ENCODE results near the gene OR4M1.
"Not testable (repeated sequence)": the region's sequence is repeated elsewhere in the genome, so short reads cannot be mapped to it uniquely, and the experiment has no call there.

The OR4M1 gene

DNA sequence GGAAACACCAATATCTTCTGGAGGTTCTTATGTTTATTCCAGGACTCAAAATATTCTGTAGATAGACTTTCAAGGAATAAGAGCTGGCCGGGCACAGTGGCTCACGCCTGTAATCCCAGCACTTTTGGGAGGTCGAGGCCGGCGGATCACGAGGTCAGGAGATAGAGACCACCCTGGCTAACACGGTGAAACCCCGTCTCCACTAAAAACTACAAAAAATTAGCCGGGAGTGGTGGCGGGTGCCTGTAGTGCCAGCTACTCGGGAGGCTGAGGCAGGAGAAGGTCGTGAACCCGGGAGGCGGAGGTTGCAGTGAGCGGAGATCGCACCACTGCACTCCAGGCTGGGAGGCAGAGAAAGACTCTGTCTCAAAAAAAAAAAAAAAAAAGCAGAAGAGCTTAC, 12.5 kb downstream of the OR4M1 start:
- H3K27me3 ChIP-seq (ENCODE audit: control insufficient read depth, insufficient read depth, low read length); H3K27ac ChIP-seq (ENCODE audit: low read depth, low read length); H3K9ac ChIP-seq (ENCODE audit: low read length); H3K4me3 ChIP-seq (ENCODE audit: low read depth, low read length); H3K36me3 ChIP-seq (ENCODE audit: control insufficient read depth, insufficient read depth, low read length); H3K4me1 ChIP-seq (ENCODE audit: control insufficient read depth, insufficient read depth, low read length): not testable (repeated sequence)
- peaks cover 19% of the 10 kb centered on the region; the same call in 1 of the 2 replicates for H3K9me3 ChIP-seq (ENCODE audit: control insufficient read depth, insufficient read depth, low read depth, low read length)

DNA sequence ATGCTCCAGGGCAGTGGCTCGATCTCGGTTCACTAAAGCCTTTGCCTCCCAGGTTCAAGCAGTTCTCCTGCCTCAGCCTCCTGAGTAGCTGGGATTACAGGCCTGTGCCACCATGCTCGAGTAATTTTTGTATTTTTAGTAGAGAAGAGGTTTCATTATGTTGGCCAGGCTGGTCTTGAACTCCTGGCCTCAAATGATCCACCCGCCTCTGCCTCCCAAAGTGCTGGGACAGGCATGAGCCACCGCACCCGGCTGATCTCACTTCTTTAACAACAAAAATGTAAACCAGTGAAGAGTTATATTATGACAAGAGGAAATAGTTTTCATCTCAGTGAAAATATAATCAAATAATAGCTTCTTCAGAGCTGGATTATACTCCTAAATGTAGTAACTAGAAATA, 14.0 kb downstream of the OR4M1 start:
- not testable (repeated sequence) for H3K9ac ChIP-seq (ENCODE audit: low read length); H3K4me1 ChIP-seq (ENCODE audit: control insufficient read depth, insufficient read depth, low read length); H3K27ac ChIP-seq (ENCODE audit: low read depth, low read length); H3K27me3 ChIP-seq (ENCODE audit: control insufficient read depth, insufficient read depth, low read length); H3K36me3 ChIP-seq (ENCODE audit: control insufficient read depth, insufficient read depth, low read length); H3K4me3 ChIP-seq (ENCODE audit: low read depth, low read length)
- H3K9me3 ChIP-seq (ENCODE audit: control insufficient read depth, insufficient read depth, low read depth, low read length): peaks cover 19% of the 10 kb centered on the region; the same call in 1 of the 2 replicates

DNA sequence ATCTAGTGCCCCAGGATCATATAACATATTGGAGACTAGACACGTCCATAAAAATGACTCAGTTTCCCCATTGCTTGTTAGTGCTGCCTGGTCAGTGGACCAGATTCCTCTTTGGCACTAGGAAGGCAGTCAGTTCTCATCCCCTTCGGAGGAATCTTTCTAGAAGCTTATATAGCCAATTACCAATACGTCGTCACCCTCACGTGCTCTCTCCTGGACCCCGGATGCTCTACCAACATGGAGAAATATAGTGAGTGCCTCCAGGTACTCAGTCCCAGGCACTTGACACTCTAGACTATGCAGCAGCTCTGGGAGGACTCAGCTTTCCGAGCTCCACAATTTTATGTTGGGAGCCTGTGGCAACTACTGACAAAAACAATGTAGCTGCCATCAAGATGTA, 14.8 kb downstream of the OR4M1 start:
- not testable (repeated sequence) for H3K27ac ChIP-seq (ENCODE audit: low read depth, low read length); H3K27me3 ChIP-seq (ENCODE audit: control insufficient read depth, insufficient read depth, low read length); H3K9ac ChIP-seq (ENCODE audit: low read length); H3K4me1 ChIP-seq (ENCODE audit: control insufficient read depth, insufficient read depth, low read length); H3K36me3 ChIP-seq (ENCODE audit: control insufficient read depth, insufficient read depth, low read length); H3K4me3 ChIP-seq (ENCODE audit: low read depth, low read length)
- H3K9me3 ChIP-seq (ENCODE audit: control insufficient read depth, insufficient read depth, low read depth, low read length): peaks cover 19% of the 10 kb centered on the region; the same call in 1 of the 2 replicates

GRCh38 chr14:19796520-19797108, 23.3 kb downstream of the OR4M1 start:
- peaks cover 34% of the 10 kb centered on the region; the same call in 1 of the 2 replicates for H3K9me3 ChIP-seq (ENCODE audit: control insufficient read depth, insufficient read depth, low read depth, low read length)
- H3K9ac ChIP-seq (ENCODE audit: low read length); H3K4me1 ChIP-seq (ENCODE audit: control insufficient read depth, insufficient read depth, low read length); H3K27me3 ChIP-seq (ENCODE audit: control insufficient read depth, insufficient read depth, low read length); H3K27ac ChIP-seq (ENCODE audit: low read depth, low read length); H3K36me3 ChIP-seq (ENCODE audit: control insufficient read depth, insufficient read depth, low read length); H3K4me3 ChIP-seq (ENCODE audit: low read depth, low read length): not testable (repeated sequence)

DNA sequence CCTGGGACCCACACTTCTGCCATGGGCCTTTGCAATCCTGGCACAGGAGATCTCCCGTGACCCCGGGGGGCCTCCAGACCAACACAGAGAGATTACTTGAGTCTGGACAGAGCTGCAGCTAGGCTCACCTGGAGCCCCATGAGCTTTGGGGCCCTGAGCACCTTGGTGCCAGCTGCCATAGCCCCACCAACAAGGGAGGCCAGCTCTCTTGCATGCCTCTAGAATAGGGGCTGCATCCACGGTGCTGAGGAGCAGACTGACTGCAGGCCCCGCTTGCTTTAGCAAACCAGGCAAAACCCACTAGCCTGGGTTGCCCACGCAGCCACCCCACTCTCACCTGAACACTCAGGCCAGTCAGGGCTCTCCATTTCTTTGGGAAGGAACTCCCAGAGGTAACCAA, 26.6 kb downstream of the OR4M1 start:
- Histone ChIP-seq H3K9ac (ENCODE audit: low read length) (no peak overlapping the region), H3K9me3 (ENCODE audit: control insufficient read depth, insufficient read depth, low read depth, low read length) (peaks cover 32% of the 10 kb centered on the region; the same call in 1 of the 2 replicates), H3K27ac (ENCODE audit: low read depth, low read length) (no peak overlapping the region), H3K36me3 (ENCODE audit: control insufficient read depth, insufficient read depth, low read length) (no peaks in the 10 kb centered on the region), H3K4me1 (ENCODE audit: control insufficient read depth, insufficient read depth, low read length) (no peaks in the 10 kb centered on the region; the same call in 1 of the 2 replicates), H3K27me3 (ENCODE audit: control insufficient read depth, insufficient read depth, low read length) (no peaks in the 10 kb centered on the region), H3K4me3 (ENCODE audit: low read depth, low read length) (no peak overlapping the region)

DNA sequence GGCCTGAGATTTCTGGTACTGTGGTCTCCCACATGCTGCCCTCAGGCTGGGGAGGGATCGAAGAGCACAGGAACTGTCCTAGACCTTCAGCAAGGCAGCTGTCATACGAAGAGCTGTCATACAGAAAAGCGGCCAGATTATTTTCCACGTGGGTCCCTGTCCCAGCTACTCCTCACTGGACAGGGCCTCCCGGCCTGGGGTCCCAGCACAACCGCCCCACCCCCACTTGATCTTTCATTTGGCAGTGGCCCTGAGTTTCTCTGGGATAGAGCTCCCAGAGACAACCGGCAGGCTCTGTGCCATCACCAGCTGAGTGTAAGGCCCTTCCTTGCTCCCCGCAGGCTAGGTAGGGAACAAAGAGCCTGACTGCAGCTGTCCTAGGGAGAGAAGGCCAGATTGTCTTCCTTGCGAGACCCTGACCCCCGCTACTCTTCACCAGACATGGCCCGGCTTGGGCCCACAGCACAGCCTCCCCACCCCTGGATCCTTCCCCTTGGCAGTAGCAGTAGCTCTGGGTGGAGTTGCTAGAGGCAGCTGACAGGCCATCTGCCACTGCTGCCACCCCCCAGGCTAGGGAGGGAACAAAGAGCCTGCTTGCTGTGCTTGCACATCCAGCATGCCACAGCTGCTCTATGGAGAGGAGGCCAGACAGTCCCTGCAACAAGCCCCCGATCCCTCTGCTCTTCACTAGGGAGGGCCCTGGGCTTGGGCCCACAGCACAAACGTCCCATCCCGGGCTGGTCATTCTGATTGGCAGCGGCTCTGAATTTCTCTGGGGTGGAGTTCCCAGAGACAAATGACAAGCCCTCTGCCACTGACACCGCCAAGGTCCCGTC, 27.2 kb downstream of the OR4M1 start:
- H3K9me3 ChIP-seq (ENCODE audit: control insufficient read depth, insufficient read depth, low read depth, low read length): peaks cover 36% of the 10 kb centered on the region; the same call in 1 of the 2 replicates
- no peak overlapping the region for H3K27ac ChIP-seq (ENCODE audit: low read depth, low read length)
- H3K9ac ChIP-seq (ENCODE audit: low read length): no peak overlapping the region
- no peaks in the 10 kb centered on the region for H3K36me3 ChIP-seq (ENCODE audit: control insufficient read depth, insufficient read depth, low read length)
- no peaks in the 10 kb centered on the region for H3K27me3 ChIP-seq (ENCODE audit: control insufficient read depth, insufficient read depth, low read length)
- no peaks in the 10 kb centered on the region; the same call in 1 of the 2 replicates for H3K4me1 ChIP-seq (ENCODE audit: control insufficient read depth, insufficient read depth, low read length)
- no peak overlapping the region for H3K4me3 ChIP-seq (ENCODE audit: low read depth, low read length)

GRCh38 chr14:19801118-19801464, 27.8 kb downstream of the OR4M1 start:
- H3K36me3 ChIP-seq (ENCODE audit: control insufficient read depth, insufficient read depth, low read length): no peaks in the 10 kb centered on the region
- peaks cover 36% of the 10 kb centered on the region; the same call in 1 of the 2 replicates for H3K9me3 ChIP-seq (ENCODE audit: control insufficient read depth, insufficient read depth, low read depth, low read length)
- no peaks in the 10 kb centered on the region for H3K27me3 ChIP-seq (ENCODE audit: control insufficient read depth, insufficient read depth, low read length)
- no peak overlapping the region for H3K4me3 ChIP-seq (ENCODE audit: low read depth, low read length)
- H3K27ac ChIP-seq (ENCODE audit: low read depth, low read length): no peak overlapping the region
- no peak overlapping the region for H3K9ac ChIP-seq (ENCODE audit: low read length)
- no peaks in the 10 kb centered on the region; the same call in 1 of the 2 replicates for H3K4me1 ChIP-seq (ENCODE audit: control insufficient read depth, insufficient read depth, low read length)

DNA sequence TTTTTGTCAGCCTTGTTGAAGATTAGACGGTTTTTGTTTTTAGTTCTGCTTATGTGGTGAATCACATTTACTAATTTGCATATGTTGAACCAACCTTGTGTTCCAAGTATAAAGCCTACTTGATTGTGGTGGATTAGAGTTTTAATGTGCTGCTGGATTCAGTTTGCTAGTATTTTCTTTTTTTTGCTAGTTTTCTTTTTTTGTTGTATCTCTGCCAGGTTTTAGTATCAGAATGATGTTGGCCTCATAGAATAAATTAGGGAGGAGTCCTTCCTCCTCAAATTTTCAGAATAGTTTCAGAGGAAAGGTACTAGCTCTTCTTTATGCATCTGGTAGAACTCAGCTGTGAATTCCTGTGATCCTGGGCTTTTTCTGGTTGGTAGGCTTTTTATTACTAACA, 30.2 kb downstream of the OR4M1 start, which contains the start of gene OR4N2:
TSS of gene OR4N2 (plus strand) at position 301 of the 400 bp plus-strand sequence. CDS start 23,679 bp downstream, outside the sequence.
- not testable (repeated sequence) for H3K9ac ChIP-seq (ENCODE audit: low read length); H3K27me3 ChIP-seq (ENCODE audit: control insufficient read depth, insufficient read depth, low read length); H3K27ac ChIP-seq (ENCODE audit: low read depth, low read length); H3K4me1 ChIP-seq (ENCODE audit: control insufficient read depth, insufficient read depth, low read length); H3K36me3 ChIP-seq (ENCODE audit: control insufficient read depth, insufficient read depth, low read length); H3K4me3 ChIP-seq (ENCODE audit: low read depth, low read length)
- H3K9me3 ChIP-seq (ENCODE audit: control insufficient read depth, insufficient read depth, low read depth, low read length): peaks cover 33% of the 10 kb centered on the region; the same call in 1 of the 2 replicates

DNA sequence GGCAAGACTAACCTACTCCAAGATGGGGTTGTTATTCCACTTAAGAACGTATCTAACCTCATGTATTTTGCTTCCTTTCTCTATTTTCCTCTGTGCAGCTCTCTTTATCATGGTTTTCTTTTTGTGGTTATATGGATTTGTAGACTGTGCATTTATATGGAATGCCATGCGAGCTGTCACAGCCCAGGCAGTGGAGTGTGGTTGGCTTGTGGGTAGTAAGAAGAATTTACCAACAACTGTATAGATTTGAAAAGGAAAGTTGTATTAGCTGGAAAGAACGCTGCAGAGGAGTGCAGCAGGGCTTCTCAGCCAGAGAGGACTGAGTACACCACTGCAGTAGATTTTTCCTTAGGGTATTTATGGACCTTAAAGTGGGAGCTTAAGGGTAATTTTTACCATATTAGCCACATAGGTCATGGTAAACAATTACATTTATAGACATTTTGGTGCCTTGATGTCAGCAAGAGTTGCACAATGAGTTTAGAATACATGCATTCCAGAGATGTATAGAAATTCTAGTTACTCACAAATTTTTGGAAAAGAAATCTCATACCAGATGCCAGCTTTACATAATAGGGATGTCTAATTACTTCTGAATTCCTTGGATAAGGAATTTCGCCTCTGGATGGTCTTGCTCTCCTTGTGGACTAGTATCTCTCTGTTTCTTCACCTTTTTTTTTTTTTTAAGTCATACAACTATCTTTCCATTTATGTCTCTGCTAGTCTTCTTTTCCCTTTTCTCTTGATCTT, 40.0 kb downstream of the OR4M1 start:
- H3K9ac ChIP-seq (ENCODE audit: low read length); H3K27me3 ChIP-seq (ENCODE audit: control insufficient read depth, insufficient read depth, low read length); H3K36me3 ChIP-seq (ENCODE audit: control insufficient read depth, insufficient read depth, low read length); H3K4me1 ChIP-seq (ENCODE audit: control insufficient read depth, insufficient read depth, low read length); H3K9me3 ChIP-seq (ENCODE audit: control insufficient read depth, insufficient read depth, low read depth, low read length); H3K4me3 ChIP-seq (ENCODE audit: low read depth, low read length); H3K27ac ChIP-seq (ENCODE audit: low read depth, low read length): not testable (repeated sequence)

- H3K27me3 ChIP-seq (ENCODE audit: control insufficient read depth, insufficient read depth, low read length); H3K4me1 ChIP-seq (ENCODE audit: control insufficient read depth, insufficient read depth, low read length); H3K36me3 ChIP-seq (ENCODE audit: control insufficient read depth, insufficient read depth, low read length); H3K27ac ChIP-seq (ENCODE audit: low read depth, low read length); H3K4me3 ChIP-seq (ENCODE audit: low read depth, low read length); H3K9ac ChIP-seq (ENCODE audit: low read length): not testable (repeated sequence)
- H3K9me3 ChIP-seq (ENCODE audit: control insufficient read depth, insufficient read depth, low read depth, low read length): peaks cover 16% of the 10 kb centered on the region; the same call in 1 of the 2 replicates
Measured at GRCh38 chr14:19819879-19820278, 46.6 kb downstream of the OR4M1 start.

GRCh38 chr14:19821016-19821415, 47.7 kb downstream of the OR4M1 start:
- not testable (repeated sequence) for H3K36me3 ChIP-seq (ENCODE audit: control insufficient read depth, insufficient read depth, low read length); H3K27me3 ChIP-seq (ENCODE audit: control insufficient read depth, insufficient read depth, low read length); H3K27ac ChIP-seq (ENCODE audit: low read depth, low read length); H3K4me3 ChIP-seq (ENCODE audit: low read depth, low read length); H3K4me1 ChIP-seq (ENCODE audit: control insufficient read depth, insufficient read depth, low read length); H3K9ac ChIP-seq (ENCODE audit: low read length)
- H3K9me3 ChIP-seq (ENCODE audit: control insufficient read depth, insufficient read depth, low read depth, low read length): peaks cover 16% of the 10 kb centered on the region; the same call in 1 of the 2 replicates
